Right cardiac atrium (tissue), 5 donors: ENCODE measurements around the gene LDB2. TPM values are rescaled to one million over a fixed set of nuclear protein-coding genes. Genes with fewer than 3 reads are reported as not detected.
"Not testable (repeated sequence)": the region's sequence is repeated elsewhere in the genome, so short reads cannot be mapped to it uniquely, and the experiment has no call there.

Experiments
- ATAC-seq, 2 donors: fragments of 200-7000 bp; cut with Tn5 transposase; one replicate each; pipeline versions ENCODE4 v1.8.0 to v1.9.1; 2020; ENCODE audit warnings: moderate library complexity in 2 of 2, mild to moderate bottlenecking in 1 of 2
- DNase-seq, 3 donors: peaks; one replicate each; pipeline ENCODE4 v3.0.0-alpha.2; 2020
- H3K27ac ChIP-seq: one replicate; pipeline ENCODE4 v1.5.1; 2013; ENCODE audit warnings: mild to moderate bottlenecking, low read length, control low read depth, moderate library complexity
- H3K27me3 ChIP-seq: one replicate; pipeline ENCODE4 v1.6.1; 2013; ENCODE audit not compliant: control insufficient read depth, insufficient read depth
- H3K4me1 ChIP-seq: one replicate; pipeline ENCODE4 v1.6.1; 2013; ENCODE audit warnings: low read length; ENCODE audit not compliant: control insufficient read depth, insufficient read depth
- H3K4me3 ChIP-seq: one replicate; pipeline ENCODE4 v1.5.1; 2013; ENCODE audit warnings: low read length, control low read depth
- H3K9me3 ChIP-seq: one replicate; pipeline ENCODE4 v1.6.1; 2013; ENCODE audit warnings: low read length; ENCODE audit not compliant: control insufficient read depth
- WGBS: extraction: QIAGEN DNeasy Blood & Tissue Kit; methylation state at CpG from one replicate; pipeline ENCODE4 v1.1.7; 2013; 5-methylcytosine and 5-hydroxymethylcytosine counted together
- intact Hi-C, 4 donors: fragments of 100-400 bp; cut with DNase I; formaldehyde crosslinking; loops; one replicate each; pipeline versions ENCODE4 v1.11.0 to v1.14.0; 2022 to 2023
- polyA plus RNA-seq: library from polyadenylated mRNA; stranded (reverse); fragments of 200-250 nt; gene quantifications from one replicate; pipeline ENCODE4 v1.2.3, GENCODE V29; 2013
- total RNA-seq, 4 donors: library from RNA; stranded (reverse); fragmentation: NEBNext Ultra II Directional; extraction: Animal tissue kit (Norgen Biotek cat#: 25700); gene quantifications; one replicate each; pipeline ENCODE4 v1.2.1, GENCODE V29; 2021
- donor health status: healthy with polysubstance abuse.
- donor health status: DM: no; HTN: yes; CAD: no.
- donor health status: DM: no; HTN: no; CAD: no.
- donor health status: DM: no; HTN: yes; CAD: no; lungs with severe emphysema.
- donor health status: DM: yes; HTN: yes; CAD: no.

Gene LDB2
- total and polyA plus RNA-seq, 5 donors: 41.0 to 70.6 (median 46.8) TPM

GRCh38 chr4:16557316-16557715 lies 341.1 kb downstream of the LDB2 start:
- H3K4me1 ChIP-seq, H3K27ac ChIP-seq, intact Hi-C loops, H3K27me3 ChIP-seq, H3K9me3 ChIP-seq, ATAC-seq, DNase-seq, H3K4me3 ChIP-seq: not testable (repeated sequence)
- 90% methylated on average over 14 of the region's 14 CpGs for WGBS

- ATAC-seq: no peak
- intact Hi-C loops: no loop called here
- 88% methylated on average over 4 of the region's 4 CpGs for WGBS
Observed at GRCh38 chr4:16555156-16555555, 343.3 kb downstream of the LDB2 start.

GRCh38 chr4:16550531-16550930 lies 347.9 kb downstream of the LDB2 start:
- H3K9me3 ChIP-seq: no peaks in the 10 kb centered on the region
- H3K4me3 ChIP-seq: no peak overlapping the region
- 66% methylated on average over 2 of the region's 2 CpGs for WGBS
- ATAC-seq: no peak
- intact Hi-C loops: no loop called here
- H3K27ac ChIP-seq: no peak overlapping the region
- no peak for DNase-seq
- H3K4me1 ChIP-seq: peaks cover 1% of the 10 kb centered on the region
- H3K27me3 ChIP-seq: no peaks in the 10 kb centered on the region

More at GRCh38 chr4:16555156-16555555, 343.3 kb downstream of the LDB2 start:
- Histone ChIP-seq H3K4me1 (peaks cover 1% of the 10 kb centered on the region), H3K27ac (no peak overlapping the region), H3K27me3 (no peaks in the 10 kb centered on the region), H3K4me3 (no peak overlapping the region), H3K9me3 (no peaks in the 10 kb centered on the region)
- DNase-seq: no peak

DNA sequence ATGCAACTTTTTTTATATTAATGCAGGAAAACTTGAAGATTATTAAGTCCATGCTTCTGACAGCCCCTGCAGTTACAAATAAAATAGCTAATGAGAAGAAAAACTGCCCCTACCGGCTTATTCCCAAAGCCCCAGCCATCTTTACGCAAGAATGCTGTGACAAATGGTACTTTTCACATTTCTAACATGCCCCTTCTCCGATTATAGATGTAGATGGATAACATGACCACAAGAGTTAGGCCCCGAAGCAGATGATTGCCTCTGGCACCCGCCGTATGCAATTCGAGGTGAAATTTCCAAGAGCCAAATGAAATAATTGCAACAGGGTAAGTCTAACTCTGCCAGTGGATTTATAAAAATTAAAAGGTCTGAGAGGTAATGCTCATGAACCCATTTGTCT lies 352.8 kb downstream of the LDB2 start:
- H3K27ac ChIP-seq: no peak overlapping the region
- no peak overlapping the region for H3K4me3 ChIP-seq
- DNase-seq: no peak
- no peaks in the 10 kb centered on the region for H3K27me3 ChIP-seq
- H3K9me3 ChIP-seq: no peaks in the 10 kb centered on the region
- WGBS: 67% methylated on average over 7 of the region's 7 CpGs
- peaks cover 1% of the 10 kb centered on the region for H3K4me1 ChIP-seq
- ATAC-seq: no peak
- intact Hi-C loops: no loop called here

DNA sequence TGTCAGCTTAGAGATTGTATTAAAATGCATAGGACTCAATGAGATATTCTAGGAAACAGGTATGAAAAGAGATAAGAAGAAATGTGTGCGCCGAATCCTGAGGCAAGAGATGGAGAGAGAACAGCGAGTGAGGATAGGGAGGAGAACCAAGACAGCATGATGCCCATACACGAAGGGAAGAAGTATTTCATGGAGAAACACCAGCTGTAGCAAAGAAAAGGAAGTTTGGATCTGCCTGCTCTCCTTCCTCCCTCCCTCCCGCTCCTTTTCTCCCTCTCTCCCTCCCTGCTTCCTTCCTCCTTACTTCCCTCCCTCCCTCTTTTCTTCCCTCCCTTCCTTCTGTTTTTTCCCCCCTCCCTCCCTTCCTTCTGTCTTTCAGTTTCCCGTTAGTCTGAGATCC lies 353.6 kb downstream of the LDB2 start:
- no peak for DNase-seq
- Histone ChIP-seq H3K27me3 (no peaks in the 10 kb centered on the region), H3K9me3 (no peaks in the 10 kb centered on the region), H3K4me3 (no peak overlapping the region), H3K27ac (peak overlapping the region; percentile 34), H3K4me1 (no peaks in the 10 kb centered on the region)
- 53% methylated on average over 6 of the region's 6 CpGs for WGBS
- ATAC-seq: peak in 1 of 2 donors; percentile 9
- intact Hi-C loops: no loop called here

DNA sequence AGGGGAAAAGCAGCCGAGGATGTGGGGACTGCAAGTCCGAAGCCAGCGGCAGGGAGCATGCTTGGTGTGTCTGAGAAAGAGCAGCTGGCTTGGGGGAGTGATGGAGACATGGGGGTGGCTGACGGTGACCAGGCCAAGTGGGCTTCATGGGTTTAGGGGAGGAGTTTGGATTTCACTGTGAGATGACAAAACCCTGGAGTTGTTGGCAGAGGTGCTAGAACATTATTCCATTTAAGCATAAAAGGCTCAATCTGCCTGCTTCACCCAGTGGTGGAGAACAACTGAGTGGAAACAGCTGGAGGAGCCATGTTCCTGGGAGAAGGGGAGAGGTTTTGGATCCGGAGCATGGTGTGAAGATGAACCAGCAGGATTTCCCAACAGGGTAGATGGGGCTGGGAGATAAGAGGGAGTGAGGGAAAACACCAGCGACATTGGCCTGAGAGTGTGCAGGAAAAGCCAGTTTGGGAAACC lies 354.2 kb downstream of the LDB2 start:
- H3K9me3 ChIP-seq: no peaks in the 10 kb centered on the region
- intact Hi-C loops: no loop called here
- ATAC-seq: peak; percentile 94 to 96
- H3K27me3 ChIP-seq: no peaks in the 10 kb centered on the region
- DNase-seq: peak; percentile 82 to 88 (median 85)
- WGBS: 42% methylated on average over 6 of the region's 6 CpGs
- no peak overlapping the region for H3K4me3 ChIP-seq
- H3K27ac ChIP-seq: no peak overlapping the region
- no peaks in the 10 kb centered on the region for H3K4me1 ChIP-seq

GRCh38 chr4:16537926-16538325 lies 360.5 kb downstream of the LDB2 start:
- Histone ChIP-seq H3K4me1 (peaks cover 2% of the 10 kb centered on the region), H3K27me3 (no peaks in the 10 kb centered on the region), H3K27ac (no peak overlapping the region), H3K9me3 (no peaks in the 10 kb centered on the region), H3K4me3 (no peak overlapping the region)
- intact Hi-C loops: no loop called here
- DNase-seq: no peak
- 96% methylated on average over 1 of the region's 1 CpG for WGBS
- ATAC-seq: no peak

GRCh38 chr4:16532240-16532970 lies 366.0 kb downstream of the LDB2 start:
- Histone ChIP-seq H3K9me3 (no peaks in the 10 kb centered on the region), H3K4me1 (peaks cover 2% of the 10 kb centered on the region), H3K27ac (no peak overlapping the region), H3K4me3 (no peak overlapping the region), H3K27me3 (no peaks in the 10 kb centered on the region)
- DNase-seq (no peak), ATAC-seq (peak; percentile 50 to 81)
- intact Hi-C loops: no loop called here
- WGBS: 43% methylated on average over 6 of the region's 6 CpGs

- 59% methylated on average over 3 of the region's 3 CpGs for WGBS
- ATAC-seq (peak; percentile 47 to 80), DNase-seq (no peak)
- no peaks in the 10 kb centered on the region for H3K9me3 ChIP-seq
- no peaks in the 10 kb centered on the region for H3K27me3 ChIP-seq
- peak overlapping the region; percentile 36 for H3K27ac ChIP-seq
- H3K4me1 ChIP-seq: peaks cover 2% of the 10 kb centered on the region
- intact Hi-C loops: no loop called here
- H3K4me3 ChIP-seq: no peak overlapping the region
Observed at GRCh38 chr4:16530688-16531635, 367.5 kb downstream of the LDB2 start.

DNA sequence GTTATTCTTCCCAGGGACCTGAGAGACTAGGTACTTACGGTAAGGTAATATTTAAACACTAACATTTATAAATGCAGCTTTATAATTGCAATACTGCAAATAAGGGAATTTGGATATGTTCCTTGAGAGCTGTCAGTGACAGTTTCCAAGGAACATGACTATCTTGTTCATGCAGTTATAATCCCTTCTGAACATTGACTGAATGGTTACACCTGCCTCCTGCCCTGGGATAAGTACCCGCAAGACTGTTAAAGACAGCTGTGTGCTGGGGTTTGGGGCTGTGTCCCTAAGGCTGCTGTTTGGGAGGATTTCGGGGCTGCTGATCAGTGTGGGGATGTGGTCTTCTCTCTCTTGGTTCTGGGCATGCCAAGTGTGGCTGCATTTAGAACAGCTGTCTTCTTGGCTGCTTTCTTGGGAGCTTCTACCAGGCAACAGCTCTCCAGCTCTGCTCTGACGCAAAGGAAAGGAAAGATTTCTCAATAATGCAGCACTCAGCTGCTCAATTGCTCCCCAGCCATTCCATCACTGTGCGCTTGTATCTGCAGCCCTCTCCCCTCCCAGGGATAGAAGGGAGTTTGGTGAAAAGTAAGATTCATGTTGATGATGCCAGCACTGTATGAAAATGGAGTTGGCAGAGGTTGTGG lies 373.4 kb downstream of the LDB2 start:
- Histone ChIP-seq H3K27me3 (no peaks in the 10 kb centered on the region), H3K4me1 (no peaks in the 10 kb centered on the region), H3K27ac (no peak overlapping the region), H3K9me3 (no peaks in the 10 kb centered on the region), H3K4me3 (no peak overlapping the region)
- ATAC-seq (peak; percentile 89 to 96), DNase-seq (peak; percentile 53 to 67 (median 64))
- 64% methylated on average over 5 of the region's 5 CpGs for WGBS
- intact Hi-C loops: loop anchor here in 1 of 4 donors (10.0 kb wide), 1 partner anchor 240 kb away; no protein-coding TSS in a partner anchor
